ENCODE measurements around the gene MYO1D.
A peak's percentile ranks its signal among the peaks of the same experiment; 100 is the strongest.
"Not testable (repeated sequence)": the region's sequence is repeated elsewhere in the genome, so short reads cannot be mapped to it uniquely, and the experiment has no call there.

The MYO1D gene

DNA sequence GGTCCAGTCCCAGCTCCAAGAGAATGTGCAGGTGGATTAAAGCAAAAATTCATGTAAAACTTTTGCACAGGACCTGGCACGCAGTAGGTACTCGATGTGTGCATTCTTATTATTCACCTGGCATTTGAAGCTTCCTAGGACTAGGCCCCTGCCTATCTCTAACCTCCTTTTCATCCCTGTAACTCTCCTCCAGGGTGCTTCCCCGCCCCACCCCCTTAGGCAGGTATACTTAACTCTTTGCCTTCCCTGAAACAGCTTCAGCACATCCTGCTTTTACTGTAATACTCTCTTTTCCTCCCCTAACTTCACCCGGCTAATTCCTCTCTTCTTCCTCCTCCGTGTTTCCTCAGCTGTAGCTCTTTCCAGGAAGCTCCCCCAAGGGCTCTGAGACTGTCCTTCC is 335.3 kb downstream of the MYO1D start:
- no peak for TF ChIP-seq ZNF274 (IDR thresholded peaks at IDR 0.05; ENCODE audit: low read depth, low read length)
- H3K4me3 ChIP-seq (ENCODE audit: low read length): no peak overlapping the region

DNA sequence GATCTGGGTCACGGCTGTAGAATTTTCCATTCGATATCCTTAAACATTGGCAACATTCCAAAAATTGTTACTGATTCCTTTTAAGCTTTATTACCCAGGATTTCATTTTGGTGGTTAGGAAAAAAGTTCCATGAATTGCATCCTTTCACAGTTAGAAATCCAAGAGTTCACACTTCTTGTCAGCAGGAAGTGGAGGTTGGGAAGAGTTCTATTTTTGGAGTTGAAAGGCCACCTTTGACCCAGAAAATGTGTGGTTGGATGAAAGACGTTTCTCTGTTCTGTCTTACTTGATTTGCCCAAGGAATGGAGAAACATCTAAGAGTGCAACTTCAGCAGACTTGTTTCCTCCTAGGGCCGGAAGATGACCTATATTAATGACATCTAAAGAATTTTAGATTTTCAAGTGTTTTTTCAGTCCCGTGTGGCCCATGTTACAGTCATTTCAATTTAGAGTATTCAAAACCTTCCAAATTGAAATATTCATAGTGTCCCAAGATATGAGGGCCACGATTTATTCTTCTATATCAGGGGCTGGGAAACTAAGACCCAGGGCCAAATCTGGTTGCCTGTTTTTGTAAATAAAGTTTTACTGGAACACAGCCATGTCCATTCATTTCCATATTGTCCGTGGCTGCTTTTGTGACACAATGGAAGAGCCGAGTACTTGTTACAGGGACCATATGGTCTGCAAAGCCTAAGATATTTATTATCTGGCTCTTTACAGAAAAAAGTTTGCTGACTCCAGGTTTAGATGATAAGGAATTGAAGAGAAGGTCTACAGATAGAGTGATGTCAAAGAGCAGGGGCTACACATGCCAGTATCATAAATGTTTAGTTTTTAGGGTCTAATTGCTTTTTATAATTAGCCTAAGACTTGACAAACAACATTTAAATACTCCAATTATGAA is 339.9 kb downstream of the MYO1D start:
- TF ChIP-seq ZNF274 (IDR thresholded peaks at IDR 0.05; ENCODE audit: low read depth, low read length): no peak
- no peak overlapping the region for H3K4me3 ChIP-seq (ENCODE audit: low read length)

DNA sequence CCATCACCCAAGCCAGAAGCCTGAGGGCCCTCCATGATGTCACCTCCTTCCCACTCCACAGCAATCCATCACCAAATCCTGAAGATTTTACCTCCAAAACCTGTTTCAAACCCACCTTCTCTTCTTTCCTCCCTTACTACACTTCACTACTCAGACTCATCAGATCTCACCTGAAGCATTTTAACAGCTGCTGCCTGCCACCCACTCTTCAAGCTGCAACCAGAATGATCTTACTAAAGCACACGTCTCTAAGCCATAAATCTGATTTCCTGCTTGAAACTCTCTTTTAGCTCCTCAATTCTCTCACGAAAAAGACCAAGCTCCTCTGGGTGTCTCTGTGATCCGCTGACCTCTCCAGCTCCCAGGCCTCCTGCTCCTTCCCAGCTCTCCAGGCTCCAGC is 343.6 kb downstream of the MYO1D start:
- H3K4me3 ChIP-seq (ENCODE audit: low read length): no peak overlapping the region
- no peak for TF ChIP-seq ZNF274 (IDR thresholded peaks at IDR 0.05; ENCODE audit: low read depth, low read length)

GRCh38 chr17:32529604-32530003 is 347.3 kb downstream of the MYO1D start:
- no peak overlapping the region for H3K4me3 ChIP-seq (ENCODE audit: low read length)
- TF ChIP-seq ZNF274 (IDR thresholded peaks at IDR 0.05; ENCODE audit: low read depth, low read length): no peak

DNA sequence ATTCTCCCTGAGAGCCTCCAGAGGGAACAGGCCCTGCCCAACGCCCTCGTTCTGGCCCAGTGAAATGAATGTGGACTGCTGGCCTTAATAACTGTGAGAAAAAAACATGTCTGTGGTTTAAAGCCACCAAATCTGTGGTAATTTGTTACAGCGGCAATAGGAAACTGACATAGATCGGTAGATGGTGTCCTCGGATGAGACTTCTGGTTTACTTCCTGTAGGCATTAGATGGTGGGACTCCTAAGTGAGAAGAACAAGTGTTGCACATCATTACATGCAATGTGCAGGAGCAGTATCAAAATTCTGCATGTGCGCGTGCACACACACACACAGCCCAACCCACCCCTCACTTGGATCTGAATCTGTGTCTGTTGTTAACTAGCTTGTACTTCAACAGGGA is 348.1 kb downstream of the MYO1D start:
- no peak for TF ChIP-seq ZNF274 (IDR thresholded peaks at IDR 0.05; ENCODE audit: low read depth, low read length)
- no peak overlapping the region for H3K4me3 ChIP-seq (ENCODE audit: low read length)

- H3K4me3 ChIP-seq (ENCODE audit: low read length): no peak overlapping the region
- TF ChIP-seq ZNF274 (IDR thresholded peaks at IDR 0.05; ENCODE audit: low read depth, low read length): no peak
These were observed 349.8 kb downstream of the MYO1D start for GRCh38 chr17:32527146-32527545.

GRCh38 chr17:32525122-32525521 is 351.8 kb downstream of the MYO1D start:
- no peak for TF ChIP-seq ZNF274 (IDR thresholded peaks at IDR 0.05; ENCODE audit: low read depth, low read length)
- H3K4me3 ChIP-seq (ENCODE audit: low read length): no peak overlapping the region

DNA sequence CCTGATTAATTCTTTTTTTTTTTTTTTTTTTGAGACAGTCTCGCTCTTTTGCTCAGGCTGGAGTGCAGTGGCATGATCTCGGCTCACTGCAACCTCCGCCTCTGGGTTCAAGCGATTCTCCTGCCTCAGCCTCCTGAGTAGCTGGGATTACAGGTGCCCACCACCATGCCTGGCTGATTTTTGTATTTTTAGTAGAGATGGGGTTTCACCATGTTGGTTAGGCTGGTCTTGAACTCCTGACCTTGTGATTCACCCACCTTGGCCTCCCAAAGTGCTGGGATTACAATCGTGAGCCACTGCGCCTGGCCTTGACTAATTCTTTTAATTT is 352.4 kb downstream of the MYO1D start:
- not testable (repeated sequence) for H3K4me3 ChIP-seq (ENCODE audit: low read length)

- H3K4me3 ChIP-seq (ENCODE audit: low read length): peak overlapping the region; percentile 60; the same call in 1 of the 2 replicates
- TF ChIP-seq ZNF274 (IDR thresholded peaks at IDR 0.05; ENCODE audit: low read depth, low read length): no peak
These were observed 352.9 kb downstream of the MYO1D start for GRCh38 chr17:32523827-32524552.

DNA sequence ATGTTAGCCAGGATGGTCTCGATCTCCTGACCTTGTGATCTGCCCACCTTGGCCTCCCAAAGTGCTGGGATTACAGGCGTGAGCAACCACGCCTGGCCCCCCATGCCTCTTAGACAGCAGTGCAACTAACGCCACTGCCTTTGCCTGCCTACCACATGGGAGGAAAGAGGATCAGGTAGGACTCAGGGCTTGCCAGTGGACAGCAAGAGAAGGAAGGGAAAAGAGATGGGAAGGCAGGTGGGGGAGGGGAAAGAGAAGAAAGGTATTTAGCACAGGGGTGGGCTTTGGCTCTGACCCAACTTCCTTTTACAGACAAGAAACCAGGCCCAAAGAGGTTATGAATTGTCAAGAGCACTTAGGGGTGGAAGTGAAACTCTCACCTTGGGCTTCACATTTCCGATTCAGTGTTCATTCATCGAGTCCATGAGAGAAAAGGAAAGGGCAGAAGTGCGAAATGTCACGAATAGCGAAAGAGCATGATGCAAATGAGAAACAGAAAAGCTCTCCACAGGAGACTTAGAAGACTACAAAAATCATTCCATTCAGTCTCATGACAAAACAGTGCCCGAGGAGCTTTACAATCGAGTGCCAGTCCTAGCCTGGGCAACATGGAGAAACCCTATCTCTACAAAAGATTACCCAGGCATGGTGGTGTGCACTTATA is 353.8 kb downstream of the MYO1D start:
- H3K4me3 ChIP-seq (ENCODE audit: low read length): peak overlapping the region; percentile 60; the same call in 1 of the 2 replicates
- no peak for TF ChIP-seq ZNF274 (IDR thresholded peaks at IDR 0.05; ENCODE audit: low read depth, low read length)

GRCh38 chr17:32520737-32521404 is 356.1 kb downstream of the MYO1D start:
- no peak for TF ChIP-seq ZNF274 (IDR thresholded peaks at IDR 0.05; ENCODE audit: low read depth, low read length)
- H3K4me3 ChIP-seq (ENCODE audit: low read length): no peak overlapping the region; the same call in 1 of the 2 replicates

DNA sequence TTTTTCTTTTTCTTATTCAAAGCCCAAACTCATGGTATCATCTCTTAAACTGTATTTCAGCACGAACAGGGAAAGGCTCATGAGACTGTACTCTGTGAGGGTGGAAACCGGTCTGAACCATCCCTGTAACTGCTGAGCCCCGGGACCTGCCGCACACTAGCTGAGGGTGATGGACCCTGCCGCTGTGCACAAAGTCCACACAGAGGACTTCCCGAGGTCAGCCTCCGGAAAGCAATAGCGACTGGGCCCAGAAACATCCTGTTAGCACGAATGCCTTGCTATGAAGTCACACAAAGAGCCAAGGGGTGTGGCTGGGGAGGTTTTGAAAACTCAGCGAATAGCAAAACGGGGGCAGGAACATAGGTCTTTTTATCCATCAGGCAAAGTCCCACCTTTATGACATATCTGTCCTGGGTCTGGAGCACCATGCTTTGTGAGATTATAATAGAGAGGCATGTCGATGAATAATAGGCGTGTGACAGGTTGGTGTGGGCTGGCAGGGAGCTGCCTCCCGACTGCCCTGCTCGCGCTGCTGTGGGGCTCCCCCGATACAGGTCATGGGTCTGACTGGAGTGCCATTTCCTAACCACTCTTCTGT is 356.7 kb downstream of the MYO1D start:
- peak overlapping the region; percentile 43; the same call in 1 of the 2 replicates for H3K4me3 ChIP-seq (ENCODE audit: low read length)
- no peak for TF ChIP-seq ZNF274 (IDR thresholded peaks at IDR 0.05; ENCODE audit: low read depth, low read length)

GRCh38 chr17:32519228-32520103 is 357.5 kb downstream of the MYO1D start:
- H3K4me3 ChIP-seq (ENCODE audit: low read length): peak overlapping the region; percentile 43; the same call in 1 of the 2 replicates
- no peak for TF ChIP-seq ZNF274 (IDR thresholded peaks at IDR 0.05; ENCODE audit: low read depth, low read length)
